Measurements from ENCODE around the gene PARP6.
A peak's percentile ranks its signal among the peaks of the same experiment; 100 is the strongest.
"Not testable (repeated sequence)": the region's sequence is repeated elsewhere in the genome, so short reads cannot be mapped to it uniquely, and the experiment has no call there.

The PARP6 gene

DNA sequence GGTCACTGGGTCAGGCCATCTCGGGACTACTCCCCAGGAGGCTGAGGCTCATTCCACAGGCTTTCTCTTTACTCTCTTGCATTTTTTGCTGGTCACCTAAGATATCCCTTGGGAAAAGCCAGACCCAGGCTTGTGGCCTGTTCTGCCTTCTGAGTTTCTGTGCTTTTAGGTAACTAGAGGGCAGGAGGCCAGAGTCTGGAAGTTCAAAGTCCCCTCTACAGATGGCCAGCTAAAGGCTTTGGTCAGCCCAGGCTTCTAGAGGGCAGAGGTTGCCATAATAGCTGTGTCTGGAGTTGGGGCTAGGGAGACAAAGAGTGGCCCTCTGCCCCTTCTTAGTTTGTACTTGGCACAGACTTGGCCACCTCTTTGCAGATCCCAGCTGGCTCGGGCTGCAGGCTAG is 8.4 kb upstream of the PARP6 start:
- in situ Hi-C loops (cut with HindIII; ENCODE audit: low sequenced_read_pairs): no loop called here
- no peak overlapping the region for H3K4me3 ChIP-seq (ENCODE audit: low read depth, low read length)
- DNase-seq (ENCODE audit: low read depth): no peak
- TF ChIP-seq, protein P1, sequence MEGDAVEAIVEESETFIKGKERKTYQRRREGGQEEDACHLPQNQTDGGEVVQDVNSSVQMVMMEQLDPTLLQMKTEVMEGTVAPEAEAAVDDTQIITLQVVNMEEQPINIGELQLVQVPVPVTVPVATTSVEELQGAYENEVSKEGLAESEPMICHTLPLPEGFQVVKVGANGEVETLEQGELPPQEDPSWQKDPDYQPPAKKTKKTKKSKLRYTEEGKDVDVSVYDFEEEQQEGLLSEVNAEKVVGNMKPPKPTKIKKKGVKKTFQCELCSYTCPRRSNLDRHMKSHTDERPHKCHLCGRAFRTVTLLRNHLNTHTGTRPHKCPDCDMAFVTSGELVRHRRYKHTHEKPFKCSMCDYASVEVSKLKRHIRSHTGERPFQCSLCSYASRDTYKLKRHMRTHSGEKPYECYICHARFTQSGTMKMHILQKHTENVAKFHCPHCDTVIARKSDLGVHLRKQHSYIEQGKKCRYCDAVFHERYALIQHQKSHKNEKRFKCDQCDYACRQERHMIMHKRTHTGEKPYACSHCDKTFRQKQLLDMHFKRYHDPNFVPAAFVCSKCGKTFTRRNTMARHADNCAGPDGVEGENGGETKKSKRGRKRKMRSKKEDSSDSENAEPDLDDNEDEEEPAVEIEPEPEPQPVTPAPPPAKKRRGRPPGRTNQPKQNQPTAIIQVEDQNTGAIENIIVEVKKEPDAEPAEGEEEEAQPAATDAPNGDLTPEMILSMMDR (IDR thresholded peaks at IDR 0.05; ENCODE audit: low read depth, low read length, missing control alignments): no peak

DNA sequence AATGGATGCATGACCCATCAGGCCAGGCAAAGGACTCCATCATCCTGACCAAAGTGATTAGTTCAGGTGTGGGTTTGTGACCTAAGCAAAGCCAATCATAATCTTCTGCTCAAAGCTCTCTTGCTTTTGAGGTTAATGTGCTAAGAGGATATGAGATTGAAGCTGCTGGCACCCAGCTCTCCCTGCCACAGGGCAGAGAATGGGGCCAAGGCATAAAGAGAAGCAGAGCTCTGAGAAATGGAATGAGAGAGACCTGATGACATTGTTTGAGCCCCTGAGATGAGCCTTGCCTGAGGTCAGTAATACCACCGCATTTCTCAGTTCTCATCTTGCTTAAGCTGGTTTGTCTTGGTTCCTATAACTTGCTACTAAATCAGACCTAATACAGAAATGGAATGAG is 6.4 kb upstream of the PARP6 start:
- in situ Hi-C loops (cut with HindIII; ENCODE audit: low sequenced_read_pairs): loop anchor here (10.0 kb wide), 1 partner anchor 216 kb away; no protein-coding TSS in a partner anchor
- no peak overlapping the region for H3K4me3 ChIP-seq (ENCODE audit: low read depth, low read length)
- TF ChIP-seq, protein P1 (IDR thresholded peaks at IDR 0.05; ENCODE audit: low read depth, low read length, missing control alignments): no peak
- DNase-seq (ENCODE audit: low read depth): no peak

- TF ChIP-seq, protein P1 (IDR thresholded peaks at IDR 0.05; ENCODE audit: low read depth, low read length, missing control alignments): no peak
- DNase-seq (ENCODE audit: low read depth): no peak
- in situ Hi-C loops (cut with HindIII; ENCODE audit: low sequenced_read_pairs): loop anchor here (10.0 kb wide), 1 partner anchor 218 kb away; no protein-coding TSS in a partner anchor
- H3K4me3 ChIP-seq (ENCODE audit: low read depth, low read length): no peak overlapping the region
Observed at GRCh38 chr15:72276326-72276700, 4.0 kb upstream of the PARP6 start.

GRCh38 chr15:72275635-72276325 is 3.4 kb upstream of the PARP6 start:
- not testable (repeated sequence) for DNase-seq (ENCODE audit: low read depth); H3K4me3 ChIP-seq (ENCODE audit: low read depth, low read length)
- in situ Hi-C loops (cut with HindIII; ENCODE audit: low sequenced_read_pairs): loop anchor here (10.0 kb wide), 1 partner anchor 219 kb away; no protein-coding TSS in a partner anchor

DNA sequence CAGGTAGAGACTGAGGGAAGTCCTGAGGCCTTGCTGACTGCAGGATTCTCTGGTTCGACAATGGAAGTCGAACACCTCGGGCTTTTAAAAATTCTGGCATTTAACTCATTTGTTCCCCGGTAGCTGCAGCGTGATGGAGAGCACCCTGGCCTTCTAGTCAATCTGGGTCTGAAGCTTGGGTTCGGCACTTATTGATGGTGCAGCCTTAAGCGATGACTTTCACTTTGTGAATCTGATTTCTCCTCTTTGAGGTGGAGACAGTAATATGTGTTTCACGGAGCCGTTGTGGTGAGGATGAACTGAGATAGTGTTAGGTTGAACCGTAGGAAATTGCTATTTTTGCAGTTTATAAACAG is 621 bp upstream of the PARP6 start:
- H3K4me3 ChIP-seq (ENCODE audit: low read depth, low read length): peak overlapping the region; percentile 84
- TF ChIP-seq, protein P1 (IDR thresholded peaks at IDR 0.05; ENCODE audit: low read depth, low read length, missing control alignments): no peak
- in situ Hi-C loops (cut with HindIII; ENCODE audit: low sequenced_read_pairs): loop anchor here (5.0 to 10.0 kb wide), 2 partner anchors 81 to 222 kb away; no protein-coding TSS in a partner anchor

GRCh38 chr15:72271895-72272212 is 500 bp downstream of the PARP6 start:
- in situ Hi-C loops (cut with HindIII; ENCODE audit: low sequenced_read_pairs): loop anchor here (5.0 to 10.0 kb wide), 2 partner anchors 80 to 223 kb away; no protein-coding TSS in a partner anchor
- peak overlapping the region; percentile 84 for H3K4me3 ChIP-seq (ENCODE audit: low read depth, low read length)
- no peak for DNase-seq (ENCODE audit: low read depth)
- TF ChIP-seq, protein P1 (IDR thresholded peaks at IDR 0.05; ENCODE audit: low read depth, low read length, missing control alignments): no peak

More for the DNA sequence above, 621 bp upstream of the PARP6 start:
- no peak for DNase-seq (ENCODE audit: low read depth)

DNA sequence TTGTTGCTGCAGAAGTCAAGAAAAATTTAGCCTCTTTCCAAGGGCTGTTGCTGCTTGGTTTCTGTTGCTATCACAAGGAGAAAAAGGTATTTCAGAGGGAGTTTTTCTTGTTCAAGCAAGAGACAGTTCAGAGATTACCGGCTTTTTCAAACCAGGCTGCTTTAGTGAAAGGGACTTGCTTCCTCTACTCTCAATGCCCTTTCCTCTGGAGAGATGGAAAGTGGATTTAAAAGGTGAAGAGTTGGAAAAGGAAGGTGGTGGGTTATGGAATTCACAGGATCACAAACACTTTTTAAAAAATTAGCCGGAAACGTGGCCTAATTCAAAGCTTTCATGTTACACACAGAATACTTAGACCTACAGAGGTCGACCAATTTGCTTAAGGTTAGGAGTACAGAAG is 1.1 kb downstream of the PARP6 start:
- peak overlapping the region; percentile 84 for H3K4me3 ChIP-seq (ENCODE audit: low read depth, low read length)
- TF ChIP-seq, protein P1 (IDR thresholded peaks at IDR 0.05; ENCODE audit: low read depth, low read length, missing control alignments): no peak
- in situ Hi-C loops (cut with HindIII; ENCODE audit: low sequenced_read_pairs): loop anchor here (5.0 to 10.0 kb wide), 2 partner anchors 79 to 224 kb away; no protein-coding TSS in a partner anchor
- no peak for DNase-seq (ENCODE audit: low read depth)

Measured in astrocyte of the cerebellum (primary cell).